ENCODE data around the gene DCX. TPM values are rescaled to one million over a fixed set of nuclear protein-coding genes. Genes with fewer than 3 reads are reported as not detected.

Gene DCX
- total and polyA plus RNA-seq, 2 of the 4 experiments (the other 2 are of a cell fraction): not detected

GRCh38 chrX:111431001-111431400 is 19.0 kb upstream of the DCX start:
- H4K8ac ChIP-seq (ENCODE audit: low read depth in 2 of 2, low read length in 2 of 2): no peak overlapping the region
- no peak overlapping the region for H3K4me3 ChIP-seq (ENCODE audit: insufficient read depth, low read depth, low read length)
- H3K4me2 ChIP-seq (ENCODE audit: low read depth, low read length): no peak overlapping the region
- in situ Hi-C loops (cut with MboI; ENCODE audit: low sequenced_read_pairs) (no loop called here), intact Hi-C loops (cut with micrococcal nuclease) (no loop called here), dilution Hi-C loops (cut with HindIII; ENCODE audit: low sequenced_read_pairs, unreplicated experiment) (no loop called here)
- no peak overlapping the region for H3K18ac ChIP-seq (ENCODE audit: low read depth, low read length)
- H3K4ac ChIP-seq (ENCODE audit: low read depth, low read length): no peak overlapping the region
- H3K27me3 ChIP-seq (ENCODE audit: control insufficient read depth, insufficient read depth, low read length): no peaks in the 10 kb centered on the region
- no TSS peak for BruUV-seq (replicated peaks)
- H3K4me1 ChIP-seq (ENCODE audit: control insufficient read depth, insufficient read depth, low read length): no peaks in the 10 kb centered on the region
- H2AK5ac ChIP-seq (ENCODE audit: low read depth, low read length): no peak overlapping the region
- H3K9me3 ChIP-seq (ENCODE audit: control insufficient read depth, insufficient read depth, low read length): no peaks in the 10 kb centered on the region
- H2AK9ac ChIP-seq (replicated peaks; ENCODE audit: low read depth, low read length, poor library complexity): no peak overlapping the region
- CTCF ChIA-PET: no interaction called here
- H2BK120ac ChIP-seq (ENCODE audit: low read depth, low read length): no peak overlapping the region
- H2BK5ac ChIP-seq (ENCODE audit: low read depth, low read length, poor library complexity, severe bottlenecking): no peak overlapping the region
- no peak overlapping the region for H2BK20ac ChIP-seq (ENCODE audit: low read depth, low read length)
- H2BK15ac ChIP-seq (ENCODE audit: low read depth, low read length): no peak overlapping the region
- no peak overlapping the region for H3K14ac ChIP-seq (replicated peaks; ENCODE audit: low read depth, low read length)
- H4K91ac ChIP-seq (ENCODE audit: insufficient read depth, low read depth, low read length): no peak overlapping the region
- POLR2A ChIA-PET (ENCODE audit: unreplicated experiment): no interaction called here
- H3K9me1 ChIP-seq (ENCODE audit: insufficient read depth, low read length): no peaks in the 10 kb centered on the region
- TF ChIP-seq RFX5 (IDR thresholded peaks at IDR 0.05; ENCODE audit: low read depth, low read length): no peak
- no peak for TF ChIP-seq CEBPB (IDR thresholded peaks at IDR 0.05; ENCODE audit: low read depth, low read length)
- no peak for TF ChIP-seq MXI1 (IDR thresholded peaks at IDR 0.05; ENCODE audit: borderline replicate concordance, low read depth, low read length)
- no peak for TF ChIP-seq CTCF (conservative IDR thresholded peaks at IDR 0.05; ENCODE audit: low read depth, low read length)
- TF ChIP-seq CHD1 (IDR thresholded peaks at IDR 0.05; ENCODE audit: low read depth, low read length): no peak
- TF ChIP-seq USF2 (IDR thresholded peaks at IDR 0.05; ENCODE audit: low read depth, low read length): no peak
- TF ChIP-seq SMC3 (IDR thresholded peaks at IDR 0.05; ENCODE audit: low read depth, low read length): no peak
- TF ChIP-seq MAZ (IDR thresholded peaks at IDR 0.05; ENCODE audit: borderline replicate concordance, low read depth, low read length): no peak
- no peak for TF ChIP-seq POLR2A (IDR thresholded peaks at IDR 0.05; ENCODE audit: low read depth, low read length)
- no peak for TF ChIP-seq RCOR1 (IDR thresholded peaks at IDR 0.05; ENCODE audit: insufficient replicate concordance, low read length)
- no peak for TF ChIP-seq RAD21 (IDR thresholded peaks at IDR 0.05; ENCODE audit: low read length)
- no peak for TF ChIP-seq ELK1 (IDR thresholded peaks at IDR 0.05; ENCODE audit: borderline replicate concordance, low read depth, low read length)
- TF ChIP-seq BHLHE40 (IDR thresholded peaks at IDR 0.05; ENCODE audit: low read depth, low read length): no peak
- no peak for TF ChIP-seq NFE2L2 (IDR thresholded peaks at IDR 0.05; ENCODE audit: low read depth, low read length)
- no peak for TF ChIP-seq MAFK (IDR thresholded peaks at IDR 0.05; ENCODE audit: low read depth, low read length)
- TF ChIP-seq FOS (IDR thresholded peaks at IDR 0.05; ENCODE audit: low read depth, low read length): no peak
- no peaks in the 10 kb centered on the region for H3K36me3 ChIP-seq (ENCODE audit: control insufficient read depth, insufficient read depth, low read length)
- no CpG with 5 or more reads among the region's 2 CpGs for WGBS, 2 experiments (ENCODE audit: extremely low coverage in 2 of 2, insufficient read length in 1 of 2)
- H3K27ac ChIP-seq (ENCODE audit: insufficient read depth, low read length): no peak overlapping the region
- H3K56ac ChIP-seq (ENCODE audit: extremely low read depth, insufficient read depth, low read length): no peak overlapping the region
- H4K5ac ChIP-seq (ENCODE audit: low read depth, low read length): no peak overlapping the region
- H3K9ac ChIP-seq (ENCODE audit: low read depth, low read length): no peak overlapping the region
- H3K23ac ChIP-seq (ENCODE audit: low read depth, low read length): no peak overlapping the region
- DNase-seq (no peak), ATAC-seq (ENCODE audit: low read depth) (no peak)
- no peak overlapping the region for H2AFZ ChIP-seq (replicated peaks; ENCODE audit: low read length, poor library complexity)
- no peaks in the 10 kb centered on the region for H3K79me1 ChIP-seq (ENCODE audit: low read depth in 1 of 2, low read length in 2 of 2)
- no peaks in the 10 kb centered on the region for H4K20me1 ChIP-seq (ENCODE audit: insufficient read depth, low read length)

Measured in IMR-90 (cell line).